HepG2 (cell line): ENCODE data around the gene NINJ2. TPM values are rescaled to one million over a fixed set of nuclear protein-coding genes. Genes with fewer than 3 reads are reported as not detected.

ENCODE experiments used
- ATAC-seq: fragments of 200-7000 bp; cut with Tn5 transposase; 3 replicates; pipeline ENCODE4 v1.9.1; 2020; ENCODE audit warnings: mild to moderate bottlenecking, moderate library complexity
- BruUV-seq: library from RNA; stranded (reverse); fragments of 400-500 nt; replicated peaks from 2 replicates; lab custom pipeline; 2021; lab: Mats Ljungman, UMichigan
- CTCF ChIA-PET: fragments of 300-600 bp; formaldehyde crosslinking; extraction: SDS; loops from one replicate; lab custom pipeline; 2021; ENCODE audit warnings: low total read pairs, inconsistent platforms, low intra/inter-chr PET ratio; lab: Yijun Ruan, JAX
- POLR2A ChIA-PET: fragments of 350-600 bp; sonication (Branson Sonifier 250); formaldehyde crosslinking; loops from one replicate; lab custom pipeline; 2020; ENCODE audit warnings: antibody characterized with exemption, inconsistent platforms; lab: Yijun Ruan, JAX
- DNase-seq: peaks from one replicate; pipeline ENCODE4 v3.0.0-alpha.2; 2015; ENCODE audit warnings: low spot score
- FAIRE-seq: peaks from 3 replicates; lab custom pipeline; 2011; peaks lifted over from hg19 to GRCh38; lab: Jason Lieb, UNC
- H2AFZ ChIP-seq: one replicate; pipeline ENCODE4 v1.6.1; 2011; ENCODE audit warnings: low read length, inconsistent platforms
- H3K27ac ChIP-seq: fragments of 300-600 bp; 3 replicates; pipeline ENCODE4 v1.8.0; 2011; ENCODE audit warnings: mixed run types, mild to moderate bottlenecking, mixed read lengths, low read length, inconsistent platforms; ENCODE audit not compliant: insufficient read depth; ENCODE audit errors: extremely low read length
- H3K27me3 ChIP-seq, 2 experiments: fragments of 200-600 bp in 1 of 2; 2 replicates in 1 of 2; 3 replicates in 1 of 2; pipeline versions ENCODE4 v1.6.0 to v1.8.0; 2011; ENCODE audit warnings: low read length in 2 of 2, mild to moderate bottlenecking in 2 of 2, moderate library complexity in 2 of 2, inconsistent platforms in 1 of 2; ENCODE audit not compliant: insufficient read depth in 2 of 2, control insufficient read depth in 1 of 2
- H3K36me3 ChIP-seq, 2 experiments: fragments of 200-600 bp in 1 of 2; replicated peaks in 1 of 2; 2 replicates in 1 of 2; 3 replicates in 1 of 2; pipeline versions ENCODE4 v1.5.1 to v1.8.0; 2011; ENCODE audit warnings: low read length in 2 of 2, inconsistent platforms in 1 of 2; ENCODE audit not compliant: insufficient read depth in 2 of 2, control insufficient read depth in 1 of 2
- H3K4me1 ChIP-seq: 2 replicates; pipeline ENCODE4 v1.5.1; 2012; ENCODE audit warnings: low read length, inconsistent platforms; ENCODE audit not compliant: insufficient read depth
- H3K4me2 ChIP-seq: 2 replicates; pipeline ENCODE4 v1.6.0; 2011; ENCODE audit warnings: low read depth, low read length, inconsistent platforms
- H3K4me3 ChIP-seq, 3 experiments: fragments of 200-600 bp in 1 of 3; sonication (generic), shearing (Covaris generic) in 1 of 3; replicated peaks in 1 of 3; 2 replicates each; pipeline ENCODE4 v1.5.1; 2011 to 2016; ENCODE audit warnings: low read length in 3 of 3, inconsistent platforms in 2 of 3, low read depth in 2 of 3, mild to moderate bottlenecking in 2 of 3, control low read depth in 1 of 3, mixed read lengths in 1 of 3; ENCODE audit not compliant: insufficient read depth in 1 of 3
- H3K79me2 ChIP-seq: one replicate; pipeline ENCODE4 v1.6.1; 2011; ENCODE audit warnings: low read length, inconsistent platforms; ENCODE audit not compliant: insufficient read depth
- H3K9ac ChIP-seq: 2 replicates; pipeline ENCODE4 v1.6.0; 2011; ENCODE audit warnings: mild to moderate bottlenecking, low read depth, low read length, inconsistent platforms; ENCODE audit not compliant: insufficient read depth
- H3K9me3 ChIP-seq: 2 replicates; pipeline ENCODE4 v1.5.1; 2012; ENCODE audit warnings: mild to moderate bottlenecking, low read length
- H4K20me1 ChIP-seq: 2 replicates; pipeline ENCODE4 v1.6.0; 2011; ENCODE audit warnings: inconsistent platforms, mild to moderate bottlenecking, low read length, moderate library complexity; ENCODE audit not compliant: insufficient read depth
- ESRRA ChIP-seq: sonication (generic); formaldehyde crosslinking; IDR thresholded peaks from 2 replicates; pipeline ENCODE4 v1.5.1; 2020; ENCODE audit warnings: mild to moderate bottlenecking, low read depth, missing genetic modification reagents
- ETV5 ChIP-seq: IDR thresholded peaks from 2 replicates; pipeline ENCODE4 v1.6.1; 2018; ENCODE audit warnings: missing biosample characterization, missing genetic modification reagents, inconsistent platforms, borderline replicate concordance
- HMGXB4 ChIP-seq, 2 experiments: sonication (generic) in 1 of 2; formaldehyde crosslinking in 1 of 2; IDR thresholded peaks; 2 replicates each; pipeline versions ENCODE4 v1.4.0 to v1.6.1; 2018 to 2020; ENCODE audit warnings: missing genetic modification reagents in 2 of 2, borderline replicate concordance in 1 of 2, low read depth in 1 of 2, mild to moderate bottlenecking in 1 of 2, missing biosample characterization in 1 of 2
- IRF9 ChIP-seq: sonication (generic); formaldehyde crosslinking; IDR thresholded peaks from 2 replicates; pipeline ENCODE4 v1.8.0; 2022; ENCODE audit warnings: missing genetic modification reagents, mild to moderate bottlenecking, borderline replicate concordance
- MED13 ChIP-seq: sonication (generic); formaldehyde crosslinking; IDR thresholded peaks from 2 replicates; pipeline ENCODE4 v1.5.0; 2020; ENCODE audit warnings: missing genetic modification reagents
- NBN ChIP-seq: fragments of 450-650 bp; conservative IDR thresholded peaks from 2 replicates; pipeline ENCODE4 v1.6.1; 2017
- NR2C2 ChIP-seq: sonication (generic); formaldehyde crosslinking; IDR thresholded peaks from 2 replicates; pipeline ENCODE4 v1.4.0; 2020; ENCODE audit warnings: missing genetic modification reagents, mild to moderate bottlenecking, moderate library complexity, borderline replicate concordance
- SAP130 ChIP-seq: IDR thresholded peaks from 2 replicates; pipeline ENCODE4 v1.6.1; 2016; ENCODE audit warnings: low read depth
- SP1 ChIP-seq, 2 experiments: fragments of 450-650 bp in 1 of 2; sonication (generic) in 1 of 2; formaldehyde crosslinking in 1 of 2; IDR thresholded peaks; 2 replicates each; pipeline versions ENCODE4 v1.4.0 to v1.6.1; 2016 to 2020; ENCODE audit warnings: missing genetic modification reagents in 1 of 2
- ZBTB3 ChIP-seq: sonication (generic); formaldehyde crosslinking; IDR thresholded peaks from 2 replicates; pipeline ENCODE4 v1.4.0; 2020; ENCODE audit warnings: low read depth, mild to moderate bottlenecking, moderate library complexity, missing genetic modification reagents, borderline replicate concordance
- ZMAT5 ChIP-seq: sonication (generic); formaldehyde crosslinking; IDR thresholded peaks from 2 replicates; pipeline ENCODE4 v1.5.0; 2020; ENCODE audit warnings: mild to moderate bottlenecking, low read depth, missing genetic modification reagents, borderline replicate concordance
- ZNF10 ChIP-seq: sonication (generic); formaldehyde crosslinking; IDR thresholded peaks from 2 replicates; pipeline ENCODE4 v1.4.0; 2020; ENCODE audit warnings: mild to moderate bottlenecking, low read depth, missing genetic modification reagents, borderline replicate concordance
- ZNF383 ChIP-seq: sonication (generic); formaldehyde crosslinking; IDR thresholded peaks from 2 replicates; pipeline ENCODE4 v1.4.0; 2020; ENCODE audit warnings: missing genetic modification reagents, mild to moderate bottlenecking, borderline replicate concordance
- ZNF589 ChIP-seq: sonication (generic); formaldehyde crosslinking; conservative IDR thresholded peaks from 2 replicates; pipeline ENCODE4 v1.8.0; 2022; ENCODE audit warnings: mild to moderate bottlenecking, moderate library complexity, missing genetic modification reagents
- ZNF747 ChIP-seq: sonication (generic); formaldehyde crosslinking; IDR thresholded peaks from 2 replicates; pipeline ENCODE4 v1.8.1; 2023; ENCODE audit warnings: missing genetic modification reagents, mild to moderate bottlenecking, borderline replicate concordance
- ZSCAN22 ChIP-seq: sonication (generic); formaldehyde crosslinking; IDR thresholded peaks from 2 replicates; pipeline ENCODE4 v1.4.0; 2020; ENCODE audit warnings: mild to moderate bottlenecking, missing genetic modification reagents
- ZSCAN29 ChIP-seq: sonication (generic); formaldehyde crosslinking; conservative IDR thresholded peaks from 2 replicates; pipeline ENCODE4 v1.4.0; 2020; ENCODE audit warnings: mild to moderate bottlenecking, missing genetic modification reagents
- WGBS: methylation state at CpG from one replicate; pipeline ENCODE4 v1.1.6; 2017; ENCODE audit warnings: low lambda C conversion rate; 5-methylcytosine and 5-hydroxymethylcytosine counted together
- in situ Hi-C: cut with HindIII; loops from 2 replicates; pipeline ENCODE4 v1.10.0; 2017; ENCODE audit warnings: low pct_unique_long_range_greater_than_20kb; ENCODE audit not compliant: extremely low pct_ligation_motif_present
- intact Hi-C: fragments of 100-400 bp; cut with micrococcal nuclease; formaldehyde crosslinking; loops from one replicate; pipeline ENCODE4 v1.10.0; 2022; ENCODE audit not compliant: unreplicated experiment
- polyA plus RNA-seq, 8 experiments: library from polyadenylated mRNA; depleted of rRNA in 3 of 8; stranded (reverse) in 7 of 8; unstranded in 1 of 8; fragments of >200 nt; fragmentation: Illumina TruSeq in 4 of 8; extraction: Trizol in 4 of 8; gene quantifications; 2 replicates each; pipeline versions ENCODE4 v1.2.1 to v1.2.3, GENCODE V29; 2011 to 2016; ENCODE audit warnings: low read depth in 4 of 8, missing spikeins in 1 of 8, mixed read lengths in 1 of 8; ENCODE audit not compliant: insufficient read depth in 1 of 8
- total RNA-seq, 5 experiments: library from RNA; depleted of rRNA; stranded (reverse); fragments of >200 nt; fragmentation: Illumina TruSeq; extraction: Trizol; gene quantifications; 2 replicates each; pipeline ENCODE4 v1.2.3, GENCODE V29; 2016; ENCODE audit warnings: low read depth in 1 of 5

The NINJ2 gene
- total and polyA plus RNA-seq, 2 of the 13 experiments (the other 11 are each of a cell fraction or from before 2014, with no cell fraction given): 0.62 to 3.8 TPM

DNA sequence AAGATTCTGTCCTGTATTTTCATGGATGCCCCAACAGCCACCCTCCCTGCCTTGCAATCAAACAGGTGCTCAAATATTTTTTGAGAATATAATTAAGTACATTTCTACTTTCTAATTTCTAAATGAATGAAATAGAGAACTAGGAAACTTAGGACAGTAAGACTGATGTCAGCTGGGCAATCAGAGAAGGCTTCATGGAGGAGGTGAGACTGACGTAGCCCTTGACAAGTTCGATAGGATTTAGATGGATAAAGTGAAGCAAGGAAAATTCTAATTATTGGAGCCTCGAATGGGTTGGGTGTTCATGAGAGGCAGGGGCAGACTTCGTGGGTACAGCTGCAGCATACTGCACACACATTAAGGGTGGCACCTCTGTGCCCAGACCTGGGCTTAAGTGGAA, 36.0 kb downstream of the NINJ2 start:
- BruUV-seq: no TSS peak
- Histone ChIP-seq H3K36me3 (no peaks in the 10 kb centered on the region), H3K27ac (no peak overlapping the region), H4K20me1 (no peaks in the 10 kb centered on the region), H3K4me1 (peaks cover 65% of the 10 kb centered on the region), H3K9ac (peak overlapping the region; percentile 21; the same call in 1 of the 2 replicates), H3K4me3 (no peak overlapping the region), H2AFZ (no peak overlapping the region), H3K79me2 (no peaks in the 10 kb centered on the region), H3K27me3 (no peaks in the 10 kb centered on the region), H3K9me3 (no peaks in the 10 kb centered on the region), H3K4me2 (peak overlapping the region; percentile 56)
- no peak for DNase-seq
- ATAC-seq: no peak
- intact Hi-C loops (no loop called here), in situ Hi-C loops (no loop called here)
- 80% methylated on average over 4 of the region's 4 CpGs for WGBS
- no peak for FAIRE-seq
- POLR2A ChIA-PET: interaction anchor here (1.0 to 1.5 kb wide), 3 partner anchors 10 to 41 kb away, joined by 4 to 5 read pairs (median 5); no protein-coding TSS in a partner anchor
- TF ChIP-seq ESRRA (CRISPR knock-in tag) (no peak), ZNF747 (CRISPR knock-in tag) (no peak), ZMAT5 (no peak), ZNF10 (CRISPR knock-in tag) (no peak), ZNF589 (CRISPR knock-in tag) (no peak), ZNF383 (CRISPR knock-in tag) (no peak), ZSCAN29 (CRISPR knock-in tag) (no peak), ZSCAN22 (no peak), HMGXB4 (CRISPR knock-in tag; IDR thresholded peaks at IDR 0.05; ENCODE audit: borderline replicate concordance in 1 of 2, low read depth in 1 of 2) (no peak), ETV5 (no peak), NR2C2 (CRISPR knock-in tag) (no peak), MED13 (CRISPR knock-in tag) (no peak), SP1 (IDR thresholded peaks at IDR 0.05) (no peak), SP1 (CRISPR knock-in tag; IDR thresholded peaks at IDR 0.05) (no peak), NBN (no peak), IRF9 (no peak), ZBTB3 (no peak), SAP130 (CRISPR knock-in tag) (no peak)
- CTCF ChIA-PET: no interaction called here
